SK-N-SH treated with all-trans-retinoic acid at 6 μM for 48 hours (cell line): ENCODE results near the gene CGNL1.

Experiments used
- ATAC-seq: fragments of 200-7000 bp; cut with Tn5 transposase; 3 replicates; pipeline ENCODE4 v1.9.1; 2020; ENCODE audit warnings: mild to moderate bottlenecking, moderate library complexity
- BACH2 ChIP-seq: fragments of 250-450 bp; sonication (Bioruptor Pico); IDR thresholded peaks from 2 replicates; pipeline ENCODE4 v1.9.0; 2021; ENCODE audit warnings: mild to moderate bottlenecking, borderline replicate concordance
- CSDC2 ChIP-seq: fragments of 250-450 bp; sonication (Bioruptor Pico); IDR thresholded peaks from 2 replicates; pipeline ENCODE4 v1.5.0; 2020; ENCODE audit warnings: mild to moderate bottlenecking, moderate library complexity
- ESRRG ChIP-seq: fragments of 250-450 bp; sonication (Bioruptor Pico); IDR thresholded peaks from 2 replicates; pipeline ENCODE4 v1.6.1; 2021; ENCODE audit warnings: mild to moderate bottlenecking
- GLIS3 ChIP-seq: fragments of 250-450 bp; sonication (Bioruptor Pico); IDR thresholded peaks from 2 replicates; pipeline ENCODE4 v1.5.0; 2020; ENCODE audit warnings: mild to moderate bottlenecking, moderate library complexity
- ISL1 ChIP-seq: fragments of 250-450 bp; sonication (Bioruptor Pico); IDR thresholded peaks from 2 replicates; pipeline ENCODE4 v2.1.2; 2022; ENCODE audit warnings: mild to moderate bottlenecking, moderate library complexity
- OSR1 ChIP-seq: fragments of 250-450 bp; sonication (Bioruptor Pico); IDR thresholded peaks from 2 replicates; pipeline ENCODE4 v1.8.0; 2022; ENCODE audit warnings: moderate library complexity, mild to moderate bottlenecking, inconsistent platforms
- PPARA ChIP-seq: fragments of 250-450 bp; sonication (Bioruptor Pico); IDR thresholded peaks from 2 replicates; pipeline ENCODE4 v1.5.0; 2020; ENCODE audit warnings: mild to moderate bottlenecking, borderline replicate concordance
- RARB ChIP-seq: fragments of 250-450 bp; sonication (Bioruptor Pico); IDR thresholded peaks from 2 replicates; pipeline ENCODE4 v1.8.0; 2021; ENCODE audit warnings: mild to moderate bottlenecking, moderate library complexity
- SNAI2 ChIP-seq: fragments of 250-450 bp; sonication (Bioruptor Pico); IDR thresholded peaks from 2 replicates; pipeline ENCODE4 v1.5.0; 2020; ENCODE audit warnings: mild to moderate bottlenecking, moderate library complexity
- TCF4 ChIP-seq: fragments of 250-450 bp; sonication (Bioruptor Pico); IDR thresholded peaks from 2 replicates; pipeline ENCODE4 v1.8.0; 2021; ENCODE audit warnings: mild to moderate bottlenecking, moderate library complexity, borderline replicate concordance
- TOX ChIP-seq: fragments of 250-450 bp; sonication (Bioruptor Pico); IDR thresholded peaks from 2 replicates; pipeline ENCODE4 v1.8.0; 2021; ENCODE audit warnings: mild to moderate bottlenecking, moderate library complexity, borderline replicate concordance
- ZC3H10 ChIP-seq: fragments of 250-450 bp; sonication (Bioruptor Pico); IDR thresholded peaks from 2 replicates; pipeline ENCODE4 v1.5.1; 2021; ENCODE audit warnings: mild to moderate bottlenecking, moderate library complexity
- ZFP3 ChIP-seq: fragments of 250-450 bp; sonication (Bioruptor Pico); IDR thresholded peaks from 2 replicates; pipeline ENCODE4 v1.5.0; 2020; ENCODE audit warnings: mild to moderate bottlenecking, moderate library complexity
- ZFP30 ChIP-seq: fragments of 450-650 bp; formaldehyde crosslinking; IDR thresholded peaks from 2 replicates; pipeline ENCODE4 v1.5.0; 2022; ENCODE audit warnings: mild to moderate bottlenecking, moderate library complexity
- ZNF565 ChIP-seq: fragments of 450-650 bp; formaldehyde crosslinking; conservative IDR thresholded peaks from 2 replicates; pipeline ENCODE4 v1.5.0; 2020; ENCODE audit warnings: low read depth, mild to moderate bottlenecking, moderate library complexity
- ZNF70 ChIP-seq: fragments of 450-650 bp; formaldehyde crosslinking; IDR thresholded peaks from 2 replicates; pipeline ENCODE4 v1.5.0; 2020; ENCODE audit warnings: mild to moderate bottlenecking, moderate library complexity
- TF ChIP-seq, protein P1 (sequence below): fragments of 250-450 bp; sonication (Bioruptor Pico); IDR thresholded peaks from 2 replicates; pipeline ENCODE4 v1.5.1; 2020; ENCODE audit warnings: low read depth, mild to moderate bottlenecking, moderate library complexity
- TF ChIP-seq, protein P2 (sequence below): fragments of 250-450 bp; sonication (Bioruptor Pico); IDR thresholded peaks from 2 replicates; pipeline ENCODE4 v1.5.0; 2020; ENCODE audit warnings: mild to moderate bottlenecking, moderate library complexity

The CGNL1 gene

DNA sequence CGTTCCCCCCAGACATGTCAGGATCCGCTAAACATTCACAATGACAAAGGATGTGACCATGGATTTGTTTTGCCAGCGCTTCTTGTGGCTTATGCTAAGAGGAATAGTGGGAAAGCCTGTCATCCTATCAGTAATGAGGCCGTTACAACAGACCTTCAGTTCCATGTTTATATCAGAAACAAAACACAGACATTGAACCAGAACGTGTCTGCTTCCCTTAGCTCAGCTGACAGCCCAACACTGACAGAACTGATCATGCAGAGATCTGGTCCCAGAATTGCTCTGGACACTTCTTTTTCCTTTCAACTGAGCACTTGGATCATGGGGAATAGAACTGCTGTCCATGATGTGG is 157.1 kb downstream of the CGNL1 start:
- TF ChIP-seq BACH2 (CRISPR knock-in tag) (no peak), ZC3H10 (CRISPR knock-in tag) (no peak), RARB (no peak), ZNF70 (no peak), TOX (CRISPR knock-in tag) (no peak), TCF4 (CRISPR knock-in tag) (no peak), GLIS3 (CRISPR knock-in tag) (no peak), CSDC2 (CRISPR knock-in tag) (no peak), SNAI2 (CRISPR knock-in tag) (no peak), ISL1 (CRISPR knock-in tag) (no peak), ZFP3 (CRISPR knock-in tag) (no peak), ZFP30 (CRISPR knock-in tag) (no peak), OSR1 (CRISPR knock-in tag) (no peak)
- TF ChIP-seq, protein P1, sequence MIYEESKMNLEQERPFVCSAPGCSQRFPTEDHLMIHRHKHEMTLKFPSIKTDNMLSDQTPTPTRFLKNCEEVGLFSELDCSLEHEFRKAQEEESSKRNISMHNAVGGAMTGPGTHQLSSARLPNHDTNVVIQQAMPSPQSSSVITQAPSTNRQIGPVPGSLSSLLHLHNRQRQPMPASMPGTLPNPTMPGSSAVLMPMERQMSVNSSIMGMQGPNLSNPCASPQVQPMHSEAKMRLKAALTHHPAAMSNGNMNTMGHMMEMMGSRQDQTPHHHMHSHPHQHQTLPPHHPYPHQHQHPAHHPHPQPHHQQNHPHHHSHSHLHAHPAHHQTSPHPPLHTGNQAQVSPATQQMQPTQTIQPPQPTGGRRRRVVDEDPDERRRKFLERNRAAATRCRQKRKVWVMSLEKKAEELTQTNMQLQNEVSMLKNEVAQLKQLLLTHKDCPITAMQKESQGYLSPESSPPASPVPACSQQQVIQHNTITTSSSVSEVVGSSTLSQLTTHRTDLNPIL (CRISPR knock-in tag): no peak
- no peak for ATAC-seq

DNA sequence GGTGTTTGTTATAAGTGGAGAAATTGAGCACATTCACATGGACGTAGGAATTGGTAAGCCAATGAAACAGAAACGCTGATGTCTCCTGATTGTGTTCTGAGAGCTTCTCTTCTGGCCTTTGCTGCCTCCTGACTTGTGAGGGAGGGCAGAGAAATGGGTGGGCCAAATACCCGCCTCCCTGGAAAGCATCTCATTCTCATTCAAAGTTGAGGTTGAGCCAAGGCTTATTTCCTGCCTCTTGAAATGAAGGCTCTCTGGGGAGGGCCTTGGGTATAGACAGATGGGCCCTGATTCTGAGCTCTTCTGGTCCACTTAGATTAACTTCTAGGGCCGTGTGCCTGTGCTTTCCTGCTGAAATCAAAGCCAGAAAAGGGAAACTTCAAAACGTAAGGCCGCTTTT is 158.0 kb downstream of the CGNL1 start:
- ATAC-seq: no peak
- TF ChIP-seq ZC3H10 (CRISPR knock-in tag) (no peak), RARB (no peak), ESRRG (CRISPR knock-in tag) (no peak), TCF4 (CRISPR knock-in tag) (no peak)
- TF ChIP-seq, protein P1 (CRISPR knock-in tag): no peak
- TF ChIP-seq, protein P2, sequence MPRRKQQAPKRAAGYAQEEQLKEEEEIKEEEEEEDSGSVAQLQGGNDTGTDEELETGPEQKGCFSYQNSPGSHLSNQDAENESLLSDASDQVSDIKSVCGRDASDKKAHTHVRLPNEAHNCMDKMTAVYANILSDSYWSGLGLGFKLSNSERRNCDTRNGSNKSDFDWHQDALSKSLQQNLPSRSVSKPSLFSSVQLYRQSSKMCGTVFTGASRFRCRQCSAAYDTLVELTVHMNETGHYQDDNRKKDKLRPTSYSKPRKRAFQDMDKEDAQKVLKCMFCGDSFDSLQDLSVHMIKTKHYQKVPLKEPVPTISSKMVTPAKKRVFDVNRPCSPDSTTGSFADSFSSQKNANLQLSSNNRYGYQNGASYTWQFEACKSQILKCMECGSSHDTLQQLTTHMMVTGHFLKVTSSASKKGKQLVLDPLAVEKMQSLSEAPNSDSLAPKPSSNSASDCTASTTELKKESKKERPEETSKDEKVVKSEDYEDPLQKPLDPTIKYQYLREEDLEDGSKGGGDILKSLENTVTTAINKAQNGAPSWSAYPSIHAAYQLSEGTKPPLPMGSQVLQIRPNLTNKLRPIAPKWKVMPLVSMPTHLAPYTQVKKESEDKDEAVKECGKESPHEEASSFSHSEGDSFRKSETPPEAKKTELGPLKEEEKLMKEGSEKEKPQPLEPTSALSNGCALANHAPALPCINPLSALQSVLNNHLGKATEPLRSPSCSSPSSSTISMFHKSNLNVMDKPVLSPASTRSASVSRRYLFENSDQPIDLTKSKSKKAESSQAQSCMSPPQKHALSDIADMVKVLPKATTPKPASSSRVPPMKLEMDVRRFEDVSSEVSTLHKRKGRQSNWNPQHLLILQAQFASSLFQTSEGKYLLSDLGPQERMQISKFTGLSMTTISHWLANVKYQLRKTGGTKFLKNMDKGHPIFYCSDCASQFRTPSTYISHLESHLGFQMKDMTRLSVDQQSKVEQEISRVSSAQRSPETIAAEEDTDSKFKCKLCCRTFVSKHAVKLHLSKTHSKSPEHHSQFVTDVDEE (CRISPR knock-in tag): no peak

DNA sequence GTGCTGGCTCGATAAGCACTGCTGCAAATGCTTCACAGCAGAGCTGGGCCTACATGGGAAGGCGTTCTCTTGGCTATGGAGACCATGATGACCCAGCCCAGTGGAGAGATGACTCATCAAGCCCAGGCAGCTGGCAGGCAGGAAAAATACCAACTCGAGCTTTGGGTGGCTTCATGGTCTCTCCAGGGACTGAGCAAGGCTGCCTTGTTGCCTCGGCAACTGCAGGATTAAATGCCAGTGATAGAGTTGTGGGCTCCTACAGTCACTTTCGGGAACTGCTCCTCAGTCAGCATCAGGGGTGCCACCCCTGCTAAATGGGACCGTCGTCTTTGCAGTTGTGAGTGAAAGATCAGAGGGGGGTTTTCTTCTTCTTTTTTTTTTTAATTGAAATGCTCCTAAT is 160.8 kb downstream of the CGNL1 start:
- TF ChIP-seq SNAI2 (CRISPR knock-in tag) (no peak), ISL1 (CRISPR knock-in tag) (no peak), PPARA (no peak), ZNF565 (no peak), ZFP3 (CRISPR knock-in tag) (no peak)
- TF ChIP-seq, protein P1 (CRISPR knock-in tag): no peak
- TF ChIP-seq, all 23 proteins: peak for 0
- peak; percentile 87 for ATAC-seq

DNA sequence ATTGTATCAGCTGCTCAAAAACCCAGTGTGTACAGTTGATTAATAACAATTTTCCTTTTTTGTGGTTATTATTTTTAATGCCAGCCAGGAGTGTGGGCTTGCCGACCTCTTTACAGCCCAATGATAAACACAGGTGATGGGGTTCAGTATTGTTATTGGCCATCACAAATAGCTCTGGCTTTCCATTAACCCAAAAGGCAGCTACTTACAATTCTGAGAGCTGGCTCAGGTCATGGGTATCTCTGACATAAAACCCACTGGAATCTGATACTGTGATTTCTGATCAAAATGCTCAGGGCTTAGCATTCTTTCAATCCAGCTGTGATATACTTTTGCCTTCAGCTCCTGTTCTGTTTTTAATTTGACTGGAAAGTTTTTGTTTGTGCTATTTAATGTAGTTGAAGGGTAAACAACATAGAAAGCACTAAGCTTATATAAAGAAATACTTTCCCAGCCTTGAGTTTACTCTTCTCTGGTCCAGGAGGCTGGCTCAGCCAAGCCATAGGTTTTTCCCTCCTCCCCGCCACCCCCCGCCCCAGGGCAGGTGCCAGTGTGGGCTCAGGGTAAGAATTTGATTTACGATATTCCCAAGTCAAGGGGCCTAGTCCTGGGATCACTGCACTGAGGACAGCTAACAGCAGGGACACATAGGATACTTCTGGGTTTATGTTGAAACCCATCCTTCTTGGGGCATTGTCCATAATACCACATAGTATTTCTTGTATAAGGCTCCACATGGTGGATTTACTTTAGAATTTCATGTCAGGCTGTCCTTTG is 161.4 kb downstream of the CGNL1 start:
- TF ChIP-seq ZNF565: no peak
- TF ChIP-seq, protein P2 (CRISPR knock-in tag): no peak
- no peak for ATAC-seq
